ENCODE measurements around the gene MINDY1. TPM values are rescaled to one million over a fixed set of nuclear protein-coding genes. Genes with fewer than 3 reads are reported as not detected.

MINDY1 gene
- total and polyA plus RNA-seq, 2 donors (not counting 3 experiments of a cell fraction or from before 2014, with no cell fraction given), result 12.0 to 15.4 TPM

GRCh38 chr1:150971583-150972416, 34.9 kb downstream of the MINDY1 start:
- BruUV-seq (replicated peaks), result no TSS peak
- no peak for TF ChIP-seq EZH2 (IDR thresholded peaks at IDR 0.05; ENCODE audit: borderline replicate concordance, low read depth, low read length, severe bottlenecking)
- no peak for TF ChIP-seq CTCF (IDR thresholded peaks at IDR 0.05; ENCODE audit: extremely low read depth in 1 of 2, insufficient read depth in 1 of 2, low read depth in 1 of 2, low read length in 2 of 2)
- no peak for TF ChIP-seq MYC (IDR thresholded peaks at IDR 0.05; ENCODE audit: low read depth, low read length)
- TF ChIP-seq JUN (IDR thresholded peaks at IDR 0.05; ENCODE audit: borderline replicate concordance, insufficient read depth, insufficient read length, low read depth), result no peak
- Histone ChIP-seq H3K9me3 (replicated peaks; ENCODE audit: control insufficient read depth, insufficient read depth, low read length) (no peaks in the 10 kb centered on the region), H3K27me3 (ENCODE audit: control insufficient read depth in 2 of 2, insufficient read depth in 2 of 2, low read length in 2 of 2) (no peaks in the 10 kb centered on the region), H2AFZ (ENCODE audit: low read depth, low read length) (no peak overlapping the region), H3K4me2 (ENCODE audit: insufficient read depth, low read length) (peak overlapping the region; percentile 62), H3K9ac (replicated peaks; ENCODE audit: extremely low read depth, insufficient read depth, low read length) (no peak overlapping the region), H3K4me1 (ENCODE audit: control insufficient read depth, extremely low read depth, insufficient read depth, low read length) (peaks cover 18% of the 10 kb centered on the region), H4K20me1 (replicated peaks; ENCODE audit: control insufficient read depth, extremely low read depth, insufficient read depth, low read length) (no peaks in the 10 kb centered on the region), H3K36me3 (ENCODE audit: control insufficient read depth in 2 of 2, extremely low read depth in 1 of 2, insufficient read depth in 2 of 2, low read length in 2 of 2) (peaks cover 11 to 15% of the 10 kb centered on the region in 2 experiments), H3K4me3 (replicated peaks in 1 of 3; ENCODE audit: insufficient read depth in 1 of 3, low read depth in 1 of 3, low read length in 3 of 3) (no peak overlapping the region), H3K27ac (ENCODE audit: insufficient read depth, low read depth, low read length) (no peak overlapping the region), H3K79me2 (ENCODE audit: control insufficient read depth, insufficient read depth, low read length) (peaks cover 57% of the 10 kb centered on the region), H3K9me1 (replicated peaks; ENCODE audit: control insufficient read depth, extremely low read depth, insufficient read depth, low read length) (no peaks in the 10 kb centered on the region)
- intact Hi-C loops (cut with micrococcal nuclease) (no loop called here), dilution Hi-C loops (cut with MboI; ENCODE audit: extremely low pct_ligation_motif_present, low sequenced_read_pairs) (no loop called here)
- ChIA-PET POLR2A (no interaction called here), CTCF (interaction anchor here (3.3 kb wide), 1 partner anchor 24 kb away, joined by 22 read pairs; no protein-coding TSS in a partner anchor)
- DNase-seq (ENCODE audit: low read depth, low spot score) (no peak), FAIRE-seq (no peak)

Data from endothelial cell of umbilical vein (primary cell).